Activated CD8-positive, alpha-beta T cell treated with anti-CD3 and anti-CD28 coated beads, Interleukin-2, amount 10 ng/mL, durations not matched to agents 7 days and 5 days (primary cell): Measurements from ENCODE around the gene ISOC1. TPM values are rescaled to one million over a fixed set of nuclear protein-coding genes. Genes with fewer than 3 reads are reported as not detected.
A peak's percentile ranks its signal among the peaks of the same experiment; 100 is the strongest.

Source experiments
- ATAC-seq: fragments of 150-1000 bp; cut with Tn5 transposase; one replicate; pipeline ENCODE4 v1.10.0; 2021; ENCODE audit warnings: moderate library complexity
- CTCF ChIA-PET: fragments of 350-600 bp; sonication (Branson Sonifier 250); formaldehyde crosslinking; loops from one replicate; lab custom pipeline; 2021; ENCODE audit warnings: antibody characterized with exemption; lab: Charles Lee
- POLR2A ChIA-PET: fragments of 350-600 bp; sonication (Branson Sonifier 250); formaldehyde crosslinking; loops from one replicate; lab custom pipeline; 2021; ENCODE audit warnings: antibody characterized with exemption; lab: Charles Lee
- DNase-seq: peaks from one replicate; pipeline ENCODE4 v3.0.0-alpha.2; 2020
- H3K27ac Mint-ChIP-seq: one replicate; pipeline ENCODE4 v1.8.0; 2021; ENCODE audit warnings: mild to moderate bottlenecking, mixed read lengths
- H3K27me3 Mint-ChIP-seq: one replicate; pipeline ENCODE4 v1.8.0; 2021; ENCODE audit warnings: low read depth, mixed read lengths
- H3K36me3 Mint-ChIP-seq: one replicate; pipeline ENCODE4 v1.8.0; 2021; ENCODE audit warnings: low read depth, mixed read lengths
- H3K4me1 Mint-ChIP-seq: one replicate; pipeline ENCODE4 v1.8.0; 2021; ENCODE audit warnings: low read depth, mixed read lengths
- H3K4me3 Mint-ChIP-seq: one replicate; pipeline ENCODE4 v1.8.0; 2021; ENCODE audit warnings: mild to moderate bottlenecking, mixed read lengths
- H3K9me3 Mint-ChIP-seq: one replicate; pipeline ENCODE4 v1.8.0; 2022; ENCODE audit warnings: mixed read lengths; ENCODE audit not compliant: insufficient read depth
- total RNA-seq, 2 experiments: library from RNA; stranded (reverse); gene quantifications; one replicate each; pipeline ENCODE4 v1.2.3, GENCODE V29; 2021

ISOC1 gene
- total RNA-seq = 10 to 100 TPM; 14.7 to 15.6 TPM

- Mint-ChIP-seq H3K27me3 (peaks cover 21% of the 10 kb centered on the region), H3K4me1 (peaks cover 32% of the 10 kb centered on the region), H3K9me3 (no peaks in the 10 kb centered on the region), H3K36me3 (no peaks in the 10 kb centered on the region), H3K27ac (peak within 1 kb of the TSS; percentile 68), H3K4me3 (peak within 1 kb of the TSS; percentile 81)
- peak; percentile 91 for DNase-seq
- ATAC-seq = peak; percentile 93
- POLR2A ChIA-PET = interaction anchor here (0.6 to 1.2 kb wide), 2 partner anchors 31 to 191 kb away, joined by 3 to 13 read pairs; no protein-coding TSS in a partner anchor
- CTCF ChIA-PET = interaction anchor here (0.6 to 2.3 kb wide), 11 partner anchors 11 to 1010 kb away, joined by 3 to 19 read pairs (median 4); partner anchors contain the start of gene SLC12A2
Observed at GRCh38 chr5:129094087-129094923, at the start of gene ISOC1. Gene ISOC1, plus strand, starts transcription at chr5:129094749. Its CDS starts 18 bp downstream, at chr5:129094767.

- POLR2A ChIA-PET = no interaction called here
- no peaks in the 10 kb centered on the region for H3K36me3 Mint-ChIP-seq
- peaks cover 4% of the 10 kb centered on the region for H3K9me3 Mint-ChIP-seq
- CTCF ChIA-PET = no interaction called here
- DNase-seq (no peak), ATAC-seq (no peak)
- no peaks in the 10 kb centered on the region for H3K4me1 Mint-ChIP-seq
- H3K27me3 Mint-ChIP-seq = no peaks in the 10 kb centered on the region
- no peak overlapping the region for H3K4me3 Mint-ChIP-seq
- H3K27ac Mint-ChIP-seq = no peak overlapping the region
Observed at GRCh38 chr5:129046151-129046550, 48.4 kb upstream of the ISOC1 start.

GRCh38 chr5:129048509-129048908, 46.0 kb upstream of the ISOC1 start:
- H3K4me3 Mint-ChIP-seq = no peak overlapping the region
- H3K4me1 Mint-ChIP-seq = no peaks in the 10 kb centered on the region
- POLR2A ChIA-PET = no interaction called here
- no peaks in the 10 kb centered on the region for H3K27me3 Mint-ChIP-seq
- H3K27ac Mint-ChIP-seq = no peak overlapping the region
- CTCF ChIA-PET = no interaction called here
- no peak for ATAC-seq
- peaks cover 4% of the 10 kb centered on the region for H3K9me3 Mint-ChIP-seq
- no peaks in the 10 kb centered on the region for H3K36me3 Mint-ChIP-seq
- DNase-seq = no peak

GRCh38 chr5:129049126-129049799, 45.3 kb upstream of the ISOC1 start:
- ATAC-seq = no peak
- no peak for DNase-seq
- Mint-ChIP-seq H3K27me3 (no peaks in the 10 kb centered on the region), H3K4me1 (no peaks in the 10 kb centered on the region), H3K27ac (no peak overlapping the region), H3K4me3 (no peak overlapping the region), H3K9me3 (peaks cover 4% of the 10 kb centered on the region), H3K36me3 (no peaks in the 10 kb centered on the region)
- CTCF ChIA-PET = no interaction called here
- POLR2A ChIA-PET = no interaction called here

- ChIA-PET POLR2A (no interaction called here), CTCF (no interaction called here)
- no peak overlapping the region for H3K27ac Mint-ChIP-seq
- no peaks in the 10 kb centered on the region for H3K9me3 Mint-ChIP-seq
- no peaks in the 10 kb centered on the region for H3K36me3 Mint-ChIP-seq
- H3K4me1 Mint-ChIP-seq = no peaks in the 10 kb centered on the region
- no peak for ATAC-seq
- no peaks in the 10 kb centered on the region for H3K27me3 Mint-ChIP-seq
- DNase-seq = no peak
- H3K4me3 Mint-ChIP-seq = no peak overlapping the region
Observed at GRCh38 chr5:129051283-129051682, 43.3 kb upstream of the ISOC1 start.

- H3K9me3 Mint-ChIP-seq = no peaks in the 10 kb centered on the region
- H3K4me3 Mint-ChIP-seq = no peak overlapping the region
- ChIA-PET POLR2A (no interaction called here), CTCF (no interaction called here)
- no peaks in the 10 kb centered on the region for H3K4me1 Mint-ChIP-seq
- H3K36me3 Mint-ChIP-seq = no peaks in the 10 kb centered on the region
- no peak for DNase-seq
- H3K27ac Mint-ChIP-seq = no peak overlapping the region
- no peak for ATAC-seq
- no peaks in the 10 kb centered on the region for H3K27me3 Mint-ChIP-seq
Observed at GRCh38 chr5:129053438-129053837, 41.1 kb upstream of the ISOC1 start.

GRCh38 chr5:129057329-129057728, 37.2 kb upstream of the ISOC1 start:
- Mint-ChIP-seq H3K4me3 (no peak overlapping the region), H3K27me3 (peaks cover 2% of the 10 kb centered on the region), H3K4me1 (no peaks in the 10 kb centered on the region), H3K9me3 (no peaks in the 10 kb centered on the region), H3K36me3 (no peaks in the 10 kb centered on the region), H3K27ac (no peak overlapping the region)
- ATAC-seq = no peak
- ChIA-PET CTCF (no interaction called here), POLR2A (no interaction called here)
- DNase-seq = no peak

GRCh38 chr5:129061849-129062248, 32.7 kb upstream of the ISOC1 start:
- CTCF ChIA-PET = no interaction called here
- no peak for DNase-seq
- Mint-ChIP-seq H3K27me3 (peaks cover 6% of the 10 kb centered on the region), H3K4me3 (no peak overlapping the region), H3K4me1 (no peaks in the 10 kb centered on the region), H3K27ac (no peak overlapping the region), H3K9me3 (no peaks in the 10 kb centered on the region), H3K36me3 (no peaks in the 10 kb centered on the region)
- ATAC-seq = no peak
- POLR2A ChIA-PET = no interaction called here

- no peaks in the 10 kb centered on the region for H3K9me3 Mint-ChIP-seq
- H3K27me3 Mint-ChIP-seq = peaks cover 6% of the 10 kb centered on the region
- H3K36me3 Mint-ChIP-seq = no peaks in the 10 kb centered on the region
- H3K4me1 Mint-ChIP-seq = no peaks in the 10 kb centered on the region
- ChIA-PET CTCF (no interaction called here), POLR2A (no interaction called here)
- DNase-seq (no peak), ATAC-seq (no peak)
- no peak overlapping the region for H3K4me3 Mint-ChIP-seq
- no peak overlapping the region for H3K27ac Mint-ChIP-seq
Observed at GRCh38 chr5:129063483-129064113, 31.0 kb upstream of the ISOC1 start.

- Mint-ChIP-seq H3K27ac (no peak overlapping the region), H3K9me3 (no peaks in the 10 kb centered on the region), H3K27me3 (peaks cover 6% of the 10 kb centered on the region), H3K4me1 (no peaks in the 10 kb centered on the region), H3K4me3 (no peak overlapping the region), H3K36me3 (no peaks in the 10 kb centered on the region)
- ATAC-seq = no peak
- ChIA-PET CTCF (no interaction called here), POLR2A (interaction anchor here (1.0 kb wide), 1 partner anchor 10 kb away, joined by 3 read pairs; no protein-coding TSS in a partner anchor)
- DNase-seq = no peak
Observed at GRCh38 chr5:129065721-129066120, 28.8 kb upstream of the ISOC1 start.

- Mint-ChIP-seq H3K9me3 (no peaks in the 10 kb centered on the region), H3K4me3 (no peak overlapping the region)
- POLR2A ChIA-PET = no interaction called here
Observed at GRCh38 chr5:129067745-129068144, 26.8 kb upstream of the ISOC1 start.

GRCh38 chr5:129069292-129069691, 25.3 kb upstream of the ISOC1 start:
- no peak for ATAC-seq
- ChIA-PET POLR2A (no interaction called here), CTCF (interaction anchor here (1.4 kb wide), 1 partner anchor 66 kb away, joined by 3 read pairs; no protein-coding TSS in a partner anchor)
- Mint-ChIP-seq H3K27ac (no peak overlapping the region), H3K36me3 (no peaks in the 10 kb centered on the region), H3K27me3 (peaks cover 2% of the 10 kb centered on the region), H3K4me3 (no peak overlapping the region), H3K4me1 (no peaks in the 10 kb centered on the region), H3K9me3 (no peaks in the 10 kb centered on the region)
- DNase-seq = no peak

More at GRCh38 chr5:129067745-129068144, 26.8 kb upstream of the ISOC1 start:
- Mint-ChIP-seq H3K36me3 (no peaks in the 10 kb centered on the region), H3K27ac (no peak overlapping the region), H3K4me1 (no peaks in the 10 kb centered on the region), H3K27me3 (peaks cover 6% of the 10 kb centered on the region)
- CTCF ChIA-PET = no interaction called here
- DNase-seq = no peak
- no peak for ATAC-seq
